CD14-positive monocyte (primary cell): ENCODE measurements around the gene VCX3B. TPM values are rescaled to one million over a fixed set of nuclear protein-coding genes. Genes with fewer than 3 reads are reported as not detected.

Source experiments
- DNase-seq, 3 donors: peaks; one replicate each; pipeline ENCODE4 v3.0.0-alpha.2; 2011 to 2022
- H2AFZ ChIP-seq: 2 replicates; pipeline ENCODE4 v1.6.0; 2012; ENCODE audit warnings: mild to moderate bottlenecking, low read depth, low read length, inconsistent platforms; ENCODE audit not compliant: insufficient read depth, poor library complexity, severe bottlenecking
- H3K27ac ChIP-seq, 2 donors: 1 replicate in 1 of 2; 2 replicates in 1 of 2; pipeline ENCODE4 v1.5.1; 2012 to 2013; ENCODE audit warnings: low read length in 2 of 2, control low read depth in 1 of 2, inconsistent platforms in 1 of 2, low read depth in 1 of 2, mild to moderate bottlenecking in 1 of 2
- H3K27me3 ChIP-seq, 2 donors: one replicate each; pipeline versions ENCODE4 v1.6.0 to v1.6.1; 2011 to 2013; ENCODE audit warnings: low read length in 2 of 2; ENCODE audit not compliant: control insufficient read depth in 2 of 2, insufficient read depth in 2 of 2
- H3K36me3 ChIP-seq, 2 donors: replicated peaks in 1 of 2; 1 replicate in 1 of 2; 2 replicates in 1 of 2; pipeline versions ENCODE4 v1.5.1 to v1.6.1; 2012 to 2013; ENCODE audit warnings: low read length in 2 of 2, control low read depth in 1 of 2, inconsistent platforms in 1 of 2, mild to moderate bottlenecking in 1 of 2; ENCODE audit not compliant: insufficient read depth in 2 of 2, control insufficient read depth in 1 of 2
- H3K4me1 ChIP-seq, 2 donors: 1 replicate in 1 of 2; 2 replicates in 1 of 2; pipeline versions ENCODE4 v1.5.1 to v1.6.1; 2012 to 2013; ENCODE audit warnings: low read length in 2 of 2, control low read depth in 1 of 2, inconsistent platforms in 1 of 2, mild to moderate bottlenecking in 1 of 2, moderate library complexity in 1 of 2; ENCODE audit not compliant: insufficient read depth in 2 of 2, control insufficient read depth in 1 of 2
- H3K4me2 ChIP-seq: replicated peaks from 2 replicates; pipeline ENCODE3; 2012; ENCODE audit warnings: low read length, moderate library complexity, mild to moderate bottlenecking; ENCODE audit not compliant: poor library complexity, severe bottlenecking; ENCODE audit errors: extremely low read depth
- H3K4me3 ChIP-seq, 3 experiments: fragments of 200-600 bp in 1 of 3; sonication (generic) in 1 of 3; replicated peaks in 1 of 3; 1 replicate in 2 of 3; 2 replicates in 1 of 3; pipeline ENCODE4 v1.5.1; 2011 to 2013; ENCODE audit warnings: low read length in 3 of 3, mild to moderate bottlenecking in 3 of 3, control low read depth in 2 of 3, low read depth in 2 of 3, inconsistent platforms in 1 of 3, moderate library complexity in 1 of 3
- H3K79me2 ChIP-seq: 2 replicates; pipeline ENCODE4 v1.6.0; 2012; ENCODE audit warnings: mild to moderate bottlenecking, control low read depth, inconsistent platforms, low read length, moderate library complexity; ENCODE audit not compliant: insufficient read depth
- H3K9ac ChIP-seq: 2 replicates; pipeline ENCODE4 v1.6.0; 2017; ENCODE audit warnings: low read length, mild to moderate bottlenecking; ENCODE audit not compliant: insufficient read depth, poor library complexity, severe bottlenecking
- H3K9me3 ChIP-seq, 2 donors: replicated peaks in 1 of 2; 1 replicate in 1 of 2; 2 replicates in 1 of 2; pipeline versions ENCODE4 v1.5.1 to v1.6.1; 2012 to 2013; ENCODE audit warnings: low read length in 2 of 2, control low read depth in 1 of 2; ENCODE audit not compliant: control insufficient read depth in 1 of 2, insufficient read depth in 1 of 2
- H4K20me1 ChIP-seq: 2 replicates; pipeline ENCODE4 v1.6.0; 2012; ENCODE audit warnings: mild to moderate bottlenecking, low read length, control low read depth, moderate library complexity; ENCODE audit not compliant: insufficient read depth
- H3K27ac Mint-ChIP-seq, 7 donors: one replicate each; pipeline ENCODE4 v1.8.0; 2020; ENCODE audit warnings: mild to moderate bottlenecking in 7 of 7, mixed read lengths in 7 of 7, moderate library complexity in 6 of 7, inconsistent platforms in 2 of 7
- H3K27me3 Mint-ChIP-seq, 3 donors: one replicate each; pipeline ENCODE4 v1.8.0; 2021 to 2022; ENCODE audit warnings: low read depth in 3 of 3, mild to moderate bottlenecking in 3 of 3, mixed read lengths in 3 of 3, moderate library complexity in 3 of 3, inconsistent platforms in 1 of 3
- H3K36me3 Mint-ChIP-seq, 2 donors: one replicate each; pipeline ENCODE4 v1.8.0; 2020; ENCODE audit warnings: mixed read lengths in 2 of 2, inconsistent platforms in 1 of 2, mild to moderate bottlenecking in 1 of 2
- H3K4me1 Mint-ChIP-seq: one replicate; pipeline ENCODE4 v1.8.0; 2020; ENCODE audit warnings: mild to moderate bottlenecking, mixed read lengths
- H3K4me3 Mint-ChIP-seq, 2 donors: one replicate each; pipeline ENCODE4 v1.8.0; 2020; ENCODE audit warnings: mild to moderate bottlenecking in 2 of 2, mixed read lengths in 2 of 2, moderate library complexity in 1 of 2
- H3K9me3 Mint-ChIP-seq, 7 donors: one replicate each; pipeline ENCODE4 v1.8.0; 2020 to 2022; ENCODE audit warnings: mixed read lengths in 7 of 7, mild to moderate bottlenecking in 6 of 7, moderate library complexity in 6 of 7, inconsistent platforms in 2 of 7
- WGBS: methylation state at CpG from one replicate; pipeline ENCODE4 v1.1.5; 2013; ENCODE audit warnings: missing lambda C conversion rate; ENCODE audit not compliant: insufficient coverage; 5-methylcytosine and 5-hydroxymethylcytosine counted together
- intact Hi-C, 2 donors: fragments of 100-400 bp; cut with micrococcal nuclease; formaldehyde crosslinking; loops; one replicate each; pipeline versions ENCODE4 v1.15.0 to v1.15.1; 2023
- polyA plus RNA-seq, 3 donors: library from polyadenylated mRNA; depleted of rRNA in 1 of 3; unstranded in 2 of 3; stranded (reverse) in 1 of 3; fragments of 300-500 nt in 2 of 3; fragments of >200 nt in 1 of 3; fragmentation: Illumina TruSeq in 2 of 3; gene quantifications; 1 replicate in 2 of 3; 2 replicates in 1 of 3; pipeline ENCODE4 v1.2.3, GENCODE V29; 2012 to 2021
- TF ChIP-seq, protein P1 (sequence below): fragments of 200-600 bp; IDR thresholded peaks from one replicate; pipeline ENCODE4 v1.8.0; 2022; ENCODE audit warnings: antibody characterized with exemption, mild to moderate bottlenecking

The VCX3B gene
- polyA plus RNA-seq, 3 donors: not detected

DNA sequence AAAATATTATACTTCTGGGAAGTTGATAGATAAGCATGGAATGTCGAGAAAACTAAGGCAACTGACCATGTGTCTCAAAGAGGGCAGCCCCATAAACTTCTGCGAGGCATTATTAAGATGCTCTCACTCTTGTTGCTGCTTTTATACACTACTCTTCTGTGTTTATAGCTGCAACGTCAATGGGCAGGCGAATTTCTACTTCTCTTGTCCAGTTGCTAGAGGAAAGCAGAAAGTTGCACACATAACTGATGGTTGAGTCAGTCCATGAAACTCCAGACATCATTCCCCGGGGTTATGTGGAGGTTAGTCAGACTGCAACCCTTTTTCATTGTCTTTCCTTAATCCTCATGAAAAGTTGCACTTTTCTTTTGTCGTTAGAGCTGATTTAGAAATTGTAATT lies 39.8 kb downstream of the VCX3B start:
- Mint-ChIP-seq H3K27me3 (peaks cover 0 to 2% (median 0%) of the 10 kb centered on the region in 3 donors), H3K27ac (no peak overlapping the region), H3K9me3 (peaks cover 0 to 4% (median 0%) of the 10 kb centered on the region in 7 donors), H3K4me3 (no peak overlapping the region), H3K4me1 (no peaks in the 10 kb centered on the region), H3K36me3 (no peaks in the 10 kb centered on the region)
- Histone ChIP-seq H3K4me1 (no peaks in the 10 kb centered on the region), H3K4me2 (no peak overlapping the region), H2AFZ (no peak overlapping the region), H3K79me2 (no peaks in the 10 kb centered on the region), H3K4me3 (no peak overlapping the region), H3K36me3 (no peaks in the 10 kb centered on the region), H3K27ac (no peak overlapping the region), H3K9me3 (no peaks in the 10 kb centered on the region), H3K27me3 (no peaks in the 10 kb centered on the region), H3K9ac (no peak overlapping the region), H4K20me1 (no peaks in the 10 kb centered on the region)
- TF ChIP-seq, protein P1, sequence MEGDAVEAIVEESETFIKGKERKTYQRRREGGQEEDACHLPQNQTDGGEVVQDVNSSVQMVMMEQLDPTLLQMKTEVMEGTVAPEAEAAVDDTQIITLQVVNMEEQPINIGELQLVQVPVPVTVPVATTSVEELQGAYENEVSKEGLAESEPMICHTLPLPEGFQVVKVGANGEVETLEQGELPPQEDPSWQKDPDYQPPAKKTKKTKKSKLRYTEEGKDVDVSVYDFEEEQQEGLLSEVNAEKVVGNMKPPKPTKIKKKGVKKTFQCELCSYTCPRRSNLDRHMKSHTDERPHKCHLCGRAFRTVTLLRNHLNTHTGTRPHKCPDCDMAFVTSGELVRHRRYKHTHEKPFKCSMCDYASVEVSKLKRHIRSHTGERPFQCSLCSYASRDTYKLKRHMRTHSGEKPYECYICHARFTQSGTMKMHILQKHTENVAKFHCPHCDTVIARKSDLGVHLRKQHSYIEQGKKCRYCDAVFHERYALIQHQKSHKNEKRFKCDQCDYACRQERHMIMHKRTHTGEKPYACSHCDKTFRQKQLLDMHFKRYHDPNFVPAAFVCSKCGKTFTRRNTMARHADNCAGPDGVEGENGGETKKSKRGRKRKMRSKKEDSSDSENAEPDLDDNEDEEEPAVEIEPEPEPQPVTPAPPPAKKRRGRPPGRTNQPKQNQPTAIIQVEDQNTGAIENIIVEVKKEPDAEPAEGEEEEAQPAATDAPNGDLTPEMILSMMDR: no peak
- DNase-seq: no peak
- intact Hi-C loops: no loop called here
- no CpG with 5 or more reads among the region's 6 CpGs for WGBS
